Adrenal gland (tissue), 5 donors: ENCODE results near the gene CDKAL1.

Source experiments
- CTCF ChIP-seq, 6 experiments: fragments of 450-650 bp in 4 of 6; fragments of 200-600 bp in 2 of 6; sonication (generic) in 1 of 6; IDR thresholded peaks; 1 replicate in 5 of 6; 2 replicates in 1 of 6; pipeline versions ENCODE4 v1.5.1 to v1.8.0; 2016 to 2021; ENCODE audit warnings: antibody characterized with exemption in 6 of 6, mild to moderate bottlenecking in 2 of 6, moderate library complexity in 1 of 6
- POLR2A ChIP-seq, 2 donors: fragments of 450-650 bp; IDR thresholded peaks; one replicate each; pipeline ENCODE4 v1.6.1; 2017; ENCODE audit warnings: antibody characterized with exemption in 2 of 2, mild to moderate bottlenecking in 2 of 2, moderate library complexity in 1 of 2
- donor health status: DM: no; HTN: no; CAD: no.

DNA sequence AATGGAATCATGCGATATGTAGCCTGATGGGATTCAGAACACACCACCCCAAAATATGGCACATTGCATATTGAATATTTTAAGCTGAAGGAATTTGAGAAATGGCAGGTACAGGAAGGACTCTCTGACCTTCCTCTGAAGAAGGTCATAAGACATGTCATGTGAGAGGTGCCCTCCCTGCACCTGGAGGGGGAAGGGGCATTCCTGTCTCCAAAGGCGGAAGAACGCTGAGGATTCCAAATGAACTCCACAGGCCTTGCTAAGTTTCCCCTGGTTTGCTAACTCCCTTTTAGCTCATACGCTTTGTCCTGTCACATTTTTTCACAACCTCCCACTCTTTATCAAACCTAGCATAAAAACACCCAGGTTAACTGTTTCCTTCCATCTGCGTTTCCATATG is 347.8 kb downstream of the CDKAL1 start:
- TF ChIP-seq CTCF (IDR thresholded peaks at IDR 0.05) (no peak), POLR2A (IDR thresholded peaks at IDR 0.05) (no peak)
